ENCODE data around the gene PTPRB.

Gene PTPRB

DNA sequence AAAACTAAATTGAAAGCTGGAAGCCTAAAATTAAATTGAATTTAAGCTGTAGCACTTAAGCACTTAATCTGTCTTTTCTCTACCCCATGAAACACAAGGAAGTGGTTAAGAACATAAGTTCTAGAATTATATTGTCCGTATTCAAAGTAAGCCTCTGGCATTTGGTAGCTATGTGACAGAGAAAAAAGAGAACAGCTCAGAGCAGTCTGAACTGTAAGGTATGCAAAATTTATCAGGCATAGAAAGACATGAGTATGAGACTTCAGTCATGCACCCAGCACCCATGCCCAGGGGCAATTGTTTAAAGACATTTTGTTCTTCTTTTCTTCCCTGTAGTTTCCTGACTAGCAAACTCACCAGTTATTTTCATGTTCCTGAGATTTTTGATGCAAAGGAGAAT, 154.5 kb downstream of the PTPRB start:
- Histone ChIP-seq H3K27ac (ENCODE audit: low read depth in 2 of 2, low read length in 2 of 2) (no peak overlapping the region), H3K9me3 (ENCODE audit: control insufficient read depth in 2 of 2, low read length in 2 of 2) (no peaks in the 10 kb centered on the region), H3K9ac (ENCODE audit: low read depth in 1 of 2, low read length in 2 of 2) (no peak overlapping the region), H3K27me3 (ENCODE audit: control insufficient read depth in 2 of 2, insufficient read depth in 2 of 2, low read length in 2 of 2) (no peaks in the 10 kb centered on the region), H3K4me1 (ENCODE audit: control insufficient read depth in 2 of 2, insufficient read depth in 2 of 2, low read length in 2 of 2) (no peaks in the 10 kb centered on the region), H3K36me3 (ENCODE audit: control insufficient read depth in 2 of 2, insufficient read depth in 2 of 2, low read length in 2 of 2) (no peaks in the 10 kb centered on the region), H3K4me3 (ENCODE audit: low read length in 2 of 2) (no peak overlapping the region)

DNA sequence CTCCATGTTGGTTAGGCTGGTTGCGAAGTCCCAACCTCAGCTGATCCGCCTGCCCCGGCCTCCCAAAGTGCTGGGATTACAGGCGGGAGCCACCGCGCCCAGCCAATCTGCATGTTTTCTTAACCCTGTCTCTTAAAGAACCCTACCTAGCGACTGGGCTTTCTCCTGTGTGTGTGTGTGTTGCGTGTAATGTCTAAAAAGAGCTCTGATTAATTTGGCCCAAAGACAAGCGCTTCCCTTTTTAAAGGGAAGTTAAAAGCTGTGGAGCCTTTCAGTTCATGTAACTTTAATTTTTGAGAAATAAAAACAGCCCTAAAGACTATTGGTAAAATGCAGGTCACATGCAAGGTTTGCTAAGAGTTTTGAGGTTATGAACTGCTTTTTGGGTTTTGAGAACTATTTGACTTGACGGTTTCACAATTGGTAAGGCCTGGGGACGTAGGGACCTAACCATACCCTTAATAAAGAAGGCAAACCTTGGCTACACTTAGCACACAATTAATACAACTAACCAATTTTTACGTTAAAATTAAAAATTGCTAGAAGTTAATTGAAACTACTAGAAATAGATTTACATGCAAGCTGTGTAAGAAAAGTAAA, 167.9 kb downstream of the PTPRB start:
- Histone ChIP-seq H3K36me3 (ENCODE audit: control insufficient read depth in 2 of 2, insufficient read depth in 2 of 2, low read length in 2 of 2) (no peaks in the 10 kb centered on the region), H3K27me3 (ENCODE audit: control insufficient read depth in 2 of 2, insufficient read depth in 2 of 2, low read length in 2 of 2) (no peaks in the 10 kb centered on the region), H3K27ac (ENCODE audit: low read depth in 2 of 2, low read length in 2 of 2) (no peak overlapping the region), H3K4me1 (ENCODE audit: control insufficient read depth in 2 of 2, insufficient read depth in 2 of 2, low read length in 2 of 2) (no peaks in the 10 kb centered on the region), H3K9ac (ENCODE audit: low read depth in 1 of 2, low read length in 2 of 2) (no peak overlapping the region), H3K4me3 (ENCODE audit: low read length in 2 of 2) (no peak overlapping the region), H3K9me3 (ENCODE audit: control insufficient read depth in 2 of 2, low read length in 2 of 2) (no peaks in the 10 kb centered on the region)

DNA sequence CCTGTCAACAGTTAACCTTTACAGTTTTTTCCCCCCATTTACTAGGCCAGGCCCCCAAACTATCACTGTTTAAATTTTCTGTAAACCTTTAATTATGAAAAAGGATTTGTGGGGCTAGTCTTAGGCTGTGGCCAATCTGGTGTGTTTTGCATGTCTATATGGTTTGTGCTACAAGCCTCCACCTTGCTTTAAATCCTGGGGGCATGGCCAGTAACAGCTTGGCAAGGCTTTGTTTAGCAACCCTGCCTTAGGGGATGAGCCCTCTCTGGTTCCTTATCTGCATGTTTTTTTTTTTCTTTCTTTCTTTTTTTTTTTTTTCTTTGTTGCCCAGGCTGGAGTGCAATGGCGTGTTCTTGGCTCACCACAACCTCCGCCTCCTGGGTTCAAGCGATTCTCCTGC, 168.5 kb downstream of the PTPRB start:
- Histone ChIP-seq H3K36me3 (ENCODE audit: control insufficient read depth in 2 of 2, insufficient read depth in 2 of 2, low read length in 2 of 2) (no peaks in the 10 kb centered on the region), H3K9ac (ENCODE audit: low read depth in 1 of 2, low read length in 2 of 2) (no peak overlapping the region), H3K4me1 (ENCODE audit: control insufficient read depth in 2 of 2, insufficient read depth in 2 of 2, low read length in 2 of 2) (no peaks in the 10 kb centered on the region), H3K27ac (ENCODE audit: low read depth in 2 of 2, low read length in 2 of 2) (no peak overlapping the region), H3K4me3 (ENCODE audit: low read length in 2 of 2) (peak overlapping the region in 1 of 2 donors; percentile 52), H3K27me3 (ENCODE audit: control insufficient read depth in 2 of 2, insufficient read depth in 2 of 2, low read length in 2 of 2) (no peaks in the 10 kb centered on the region), H3K9me3 (ENCODE audit: control insufficient read depth in 2 of 2, low read length in 2 of 2) (no peaks in the 10 kb centered on the region)

DNA sequence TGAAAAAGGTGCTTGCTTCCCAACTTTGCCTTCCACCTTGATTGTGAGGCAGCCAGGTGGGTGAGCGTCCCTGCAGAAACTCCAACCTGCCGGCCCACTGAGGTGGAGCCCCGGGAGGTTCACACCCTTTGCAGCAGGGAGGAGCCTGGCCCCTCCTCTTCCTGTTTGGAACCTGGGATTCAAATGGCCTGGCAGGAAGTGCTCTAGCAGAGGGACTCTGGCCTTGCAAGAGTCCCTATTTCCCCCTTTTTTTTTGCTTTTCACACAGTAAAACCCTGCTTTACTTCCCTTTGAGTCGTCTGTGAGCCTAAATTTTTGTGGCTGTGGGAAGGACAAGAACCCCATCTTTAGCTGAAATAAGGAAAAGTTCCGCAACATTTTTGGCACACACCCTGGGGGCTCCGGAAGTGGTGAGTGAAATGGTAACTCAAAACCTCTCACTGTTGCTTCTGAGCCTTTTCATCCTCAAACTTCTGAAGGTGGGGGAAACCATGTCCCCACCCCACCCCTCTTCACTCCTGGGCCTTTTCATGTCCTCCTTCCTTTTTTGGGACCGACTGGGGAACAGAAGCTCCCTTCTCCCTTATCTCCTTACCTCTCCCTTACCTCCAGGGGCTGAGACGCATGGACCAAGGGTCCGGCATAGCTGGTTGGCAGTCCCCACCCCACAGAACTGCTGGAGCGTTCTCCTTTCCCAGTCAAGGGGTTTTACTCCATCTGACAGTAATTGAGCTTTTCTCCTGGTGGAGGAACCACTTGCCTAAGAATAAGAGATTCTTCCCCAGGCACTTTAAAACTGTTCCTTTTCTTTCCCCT, 169.1 kb downstream of the PTPRB start:
- Histone ChIP-seq H3K27me3 (ENCODE audit: control insufficient read depth in 2 of 2, insufficient read depth in 2 of 2, low read length in 2 of 2) (no peaks in the 10 kb centered on the region), H3K9me3 (ENCODE audit: control insufficient read depth in 2 of 2, low read length in 2 of 2) (peaks cover 2 to 3% of the 10 kb centered on the region in 2 donors), H3K9ac (ENCODE audit: low read depth in 1 of 2, low read length in 2 of 2) (no peak overlapping the region), H3K4me3 (ENCODE audit: low read length in 2 of 2) (peak overlapping the region in 1 of 2 donors; percentile 52), H3K36me3 (ENCODE audit: control insufficient read depth in 2 of 2, insufficient read depth in 2 of 2, low read length in 2 of 2) (no peaks in the 10 kb centered on the region), H3K4me1 (ENCODE audit: control insufficient read depth in 2 of 2, insufficient read depth in 2 of 2, low read length in 2 of 2) (no peaks in the 10 kb centered on the region), H3K27ac (ENCODE audit: low read depth in 2 of 2, low read length in 2 of 2) (peak overlapping the region in 1 of 2 donors; percentile 9)

DNA sequence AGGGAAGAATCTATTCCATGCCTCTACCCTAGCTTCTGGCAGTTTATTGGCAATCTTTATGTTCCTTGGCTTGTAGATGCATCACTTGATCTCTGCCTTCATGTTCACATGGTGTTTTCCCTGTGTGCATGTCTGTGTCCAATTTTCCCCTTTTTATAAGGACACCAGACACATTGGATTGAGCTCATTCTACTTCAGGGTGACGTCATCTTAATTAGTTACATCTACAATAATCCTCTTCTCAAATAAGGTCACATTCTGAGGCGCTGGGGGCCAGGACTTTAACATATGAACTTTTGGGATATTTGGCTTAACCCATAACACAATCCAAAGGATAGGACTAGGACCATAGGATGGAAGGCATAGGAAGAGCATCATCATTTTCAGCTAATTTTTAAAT, 169.8 kb downstream of the PTPRB start:
- Histone ChIP-seq H3K27ac (ENCODE audit: low read depth in 2 of 2, low read length in 2 of 2) (no peak overlapping the region), H3K4me3 (ENCODE audit: low read length in 2 of 2) (no peak overlapping the region), H3K4me1 (ENCODE audit: control insufficient read depth in 2 of 2, insufficient read depth in 2 of 2, low read length in 2 of 2) (no peaks in the 10 kb centered on the region), H3K36me3 (ENCODE audit: control insufficient read depth in 2 of 2, insufficient read depth in 2 of 2, low read length in 2 of 2) (no peaks in the 10 kb centered on the region), H3K9ac (ENCODE audit: low read depth in 1 of 2, low read length in 2 of 2) (no peak overlapping the region), H3K27me3 (ENCODE audit: control insufficient read depth in 2 of 2, insufficient read depth in 2 of 2, low read length in 2 of 2) (no peaks in the 10 kb centered on the region), H3K9me3 (ENCODE audit: control insufficient read depth in 2 of 2, low read length in 2 of 2) (peaks cover 3 to 4% of the 10 kb centered on the region in 2 donors)

DNA sequence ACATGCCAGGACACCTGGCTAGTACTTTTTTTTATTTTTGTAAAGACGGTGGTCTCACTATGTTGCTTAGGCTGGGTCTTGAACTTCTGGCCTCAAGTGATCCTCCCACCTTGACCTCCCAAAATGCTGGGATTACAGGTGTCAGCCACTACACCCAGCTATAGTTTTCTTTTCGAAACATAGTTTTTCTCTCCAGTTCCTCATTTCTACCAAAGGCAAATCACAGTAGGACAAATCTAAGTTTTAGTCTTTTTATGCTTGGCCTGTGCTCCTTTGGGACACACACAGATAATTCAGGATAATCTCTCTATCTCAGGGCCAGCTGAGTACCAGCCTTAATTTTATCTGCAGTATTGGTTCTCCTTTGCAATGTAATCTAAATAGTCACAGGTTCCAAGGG, 170.5 kb downstream of the PTPRB start:
- Histone ChIP-seq H3K4me3 (ENCODE audit: low read length in 2 of 2) (no peak overlapping the region), H3K27me3 (ENCODE audit: control insufficient read depth in 2 of 2, insufficient read depth in 2 of 2, low read length in 2 of 2) (no peaks in the 10 kb centered on the region), H3K9ac (ENCODE audit: low read depth in 1 of 2, low read length in 2 of 2) (no peak overlapping the region), H3K27ac (ENCODE audit: low read depth in 2 of 2, low read length in 2 of 2) (no peak overlapping the region), H3K4me1 (ENCODE audit: control insufficient read depth in 2 of 2, insufficient read depth in 2 of 2, low read length in 2 of 2) (no peaks in the 10 kb centered on the region), H3K36me3 (ENCODE audit: control insufficient read depth in 2 of 2, insufficient read depth in 2 of 2, low read length in 2 of 2) (no peaks in the 10 kb centered on the region), H3K9me3 (ENCODE audit: control insufficient read depth in 2 of 2, low read length in 2 of 2) (peaks cover 3 to 4% of the 10 kb centered on the region in 2 donors)
